Panc1 (cell line): ENCODE data around the gene SNX9. TPM values are rescaled to one million over a fixed set of nuclear protein-coding genes. Genes with fewer than 3 reads are reported as not detected.

Experiments used
- ATAC-seq: fragments of 200-7000 bp; cut with Tn5 transposase; 2 replicates; pipeline ENCODE4 v1.9.1; 2020; ENCODE audit warnings: mild to moderate bottlenecking, moderate library complexity
- BruUV-seq: library from RNA; stranded (reverse); fragments of 400-500 nt; replicated peaks from 2 replicates; lab custom pipeline; 2021; lab: Mats Ljungman, UMichigan
- CTCF ChIA-PET: fragments of 300-600 bp; sonication (Branson Sonifier 250); formaldehyde crosslinking; loops from one replicate; lab custom pipeline; 2022; ENCODE audit warnings: antibody characterized with exemption; lab: Charles Lee
- POLR2A ChIA-PET: fragments of 300-600 bp; sonication (Branson Sonifier 250); formaldehyde crosslinking; loops from one replicate; lab custom pipeline; 2022; ENCODE audit warnings: antibody characterized with exemption; lab: Charles Lee
- DNase-seq: peaks from one replicate; pipeline ENCODE4 v3.0.0-alpha.2; 2010; ENCODE audit warnings: low read depth, low spot score
- H3K27ac ChIP-seq: 2 replicates; pipeline ENCODE4 v1.5.1; 2011; ENCODE audit warnings: mild to moderate bottlenecking, low read length, inconsistent platforms
- H3K27me3 ChIP-seq: fragments of 200-500 bp; sonication (Bioruptor generic); 2 replicates; pipeline ENCODE4 v1.6.0; 2014; ENCODE audit warnings: low read length, inconsistent platforms; ENCODE audit not compliant: control insufficient read depth, insufficient read depth
- H3K36me3 ChIP-seq: fragments of 200-500 bp; sonication (Bioruptor generic); 2 replicates; pipeline ENCODE4 v1.5.1; 2014; ENCODE audit warnings: inconsistent platforms, mild to moderate bottlenecking, low read length, moderate library complexity; ENCODE audit not compliant: control insufficient read depth, insufficient read depth
- H3K4me1 ChIP-seq: 2 replicates; pipeline ENCODE4 v1.5.1; 2011; ENCODE audit warnings: inconsistent platforms, mild to moderate bottlenecking, low read length, moderate library complexity; ENCODE audit not compliant: control insufficient read depth, insufficient read depth
- H3K4me3 ChIP-seq, 2 experiments: 2 replicates each; pipeline ENCODE4 v1.5.1; 2011 to 2012; ENCODE audit warnings: low read depth in 2 of 2, low read length in 2 of 2, mild to moderate bottlenecking in 2 of 2, inconsistent platforms in 1 of 2, moderate library complexity in 1 of 2
- H3K9me3 ChIP-seq: fragments of 200-500 bp; sonication (Bioruptor generic); 2 replicates; pipeline ENCODE4 v1.5.1; 2014; ENCODE audit warnings: low read depth, mild to moderate bottlenecking, inconsistent platforms, low read length, moderate library complexity; ENCODE audit not compliant: control insufficient read depth, insufficient read depth
- POLR2AphosphoS5 ChIP-seq: IDR thresholded peaks from 2 replicates; pipeline ENCODE4 v1.6.1; 2012; ENCODE audit warnings: mild to moderate bottlenecking, low read depth, low read length, moderate library complexity
- SIN3A ChIP-seq: IDR thresholded peaks from 2 replicates; pipeline ENCODE4 v1.6.1; 2012; ENCODE audit warnings: low read depth, mild to moderate bottlenecking, low read length, moderate library complexity, borderline replicate concordance; ENCODE audit not compliant: insufficient read depth
- TCF7L2 ChIP-seq: IDR thresholded peaks from 2 replicates; pipeline ENCODE4 v1.6.1; 2011; ENCODE audit warnings: mild to moderate bottlenecking, low read depth, low read length, inconsistent platforms
- in situ Hi-C: cut with HindIII; loops from 2 replicates; pipeline ENCODE4 v1.10.0; 2016; ENCODE audit warnings: low sequenced_read_pairs, low pct_unique_long_range_greater_than_20kb
- intact Hi-C: fragments of 100-400 bp; cut with micrococcal nuclease; formaldehyde crosslinking; loops from one replicate; pipeline ENCODE4 v1.10.0; 2022; ENCODE audit not compliant: unreplicated experiment
- total RNA-seq: library from RNA; stranded (reverse); gene quantifications from one replicate; pipeline ENCODE4 v1.2.1, GENCODE V29; 2021; ENCODE audit not compliant: unreplicated experiment
- TF ChIP-seq, protein P1 (sequence below): fragments of 450-650 bp; IDR thresholded peaks from 2 replicates; pipeline ENCODE4 v1.5.1; 2017; ENCODE audit warnings: mild to moderate bottlenecking
- TF ChIP-seq, protein P2 (sequence below), 2 experiments: IDR thresholded peaks; 2 replicates each; pipeline ENCODE4 v1.6.1; 2011 to 2012; ENCODE audit warnings: low read depth in 2 of 2, control low read depth in 1 of 2, low read length in 1 of 2, mild to moderate bottlenecking in 1 of 2, moderate library complexity in 1 of 2; ENCODE audit not compliant: insufficient read depth in 1 of 2

SNX9 gene
- total RNA-seq, 1 experiment from 2014 or later = 46.0 TPM

DNA sequence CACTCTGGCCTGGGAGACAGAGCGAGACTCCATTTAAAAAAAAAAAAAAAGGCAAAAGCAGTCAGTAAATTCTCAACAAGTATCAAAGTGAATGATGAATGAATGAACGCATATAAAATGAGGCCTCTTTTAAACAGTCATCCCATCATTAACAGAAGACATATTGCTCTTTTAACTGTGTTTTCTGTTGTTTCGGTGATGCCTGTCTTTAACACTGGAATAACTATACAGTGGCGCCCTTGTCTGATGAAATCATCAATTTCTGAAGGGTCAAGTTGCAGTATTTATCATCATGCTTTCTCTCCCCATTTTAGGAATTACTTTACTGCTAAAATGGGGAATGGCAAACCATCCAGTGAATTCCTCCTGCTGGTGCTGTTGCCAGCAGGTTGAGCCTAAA is 45.7 kb upstream of the SNX9 start:
- in situ Hi-C loops = no loop called here
- no peak for ATAC-seq
- no peaks in the 10 kb centered on the region for H3K27me3 ChIP-seq
- DNase-seq = no peak
- CTCF ChIA-PET = no interaction called here
- H3K36me3 ChIP-seq = no peaks in the 10 kb centered on the region
- POLR2A ChIA-PET = no interaction called here
- no peak overlapping the region for H3K27ac ChIP-seq
- TF ChIP-seq, protein P1, sequence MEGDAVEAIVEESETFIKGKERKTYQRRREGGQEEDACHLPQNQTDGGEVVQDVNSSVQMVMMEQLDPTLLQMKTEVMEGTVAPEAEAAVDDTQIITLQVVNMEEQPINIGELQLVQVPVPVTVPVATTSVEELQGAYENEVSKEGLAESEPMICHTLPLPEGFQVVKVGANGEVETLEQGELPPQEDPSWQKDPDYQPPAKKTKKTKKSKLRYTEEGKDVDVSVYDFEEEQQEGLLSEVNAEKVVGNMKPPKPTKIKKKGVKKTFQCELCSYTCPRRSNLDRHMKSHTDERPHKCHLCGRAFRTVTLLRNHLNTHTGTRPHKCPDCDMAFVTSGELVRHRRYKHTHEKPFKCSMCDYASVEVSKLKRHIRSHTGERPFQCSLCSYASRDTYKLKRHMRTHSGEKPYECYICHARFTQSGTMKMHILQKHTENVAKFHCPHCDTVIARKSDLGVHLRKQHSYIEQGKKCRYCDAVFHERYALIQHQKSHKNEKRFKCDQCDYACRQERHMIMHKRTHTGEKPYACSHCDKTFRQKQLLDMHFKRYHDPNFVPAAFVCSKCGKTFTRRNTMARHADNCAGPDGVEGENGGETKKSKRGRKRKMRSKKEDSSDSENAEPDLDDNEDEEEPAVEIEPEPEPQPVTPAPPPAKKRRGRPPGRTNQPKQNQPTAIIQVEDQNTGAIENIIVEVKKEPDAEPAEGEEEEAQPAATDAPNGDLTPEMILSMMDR = no peak
- TF ChIP-seq, protein P2, sequence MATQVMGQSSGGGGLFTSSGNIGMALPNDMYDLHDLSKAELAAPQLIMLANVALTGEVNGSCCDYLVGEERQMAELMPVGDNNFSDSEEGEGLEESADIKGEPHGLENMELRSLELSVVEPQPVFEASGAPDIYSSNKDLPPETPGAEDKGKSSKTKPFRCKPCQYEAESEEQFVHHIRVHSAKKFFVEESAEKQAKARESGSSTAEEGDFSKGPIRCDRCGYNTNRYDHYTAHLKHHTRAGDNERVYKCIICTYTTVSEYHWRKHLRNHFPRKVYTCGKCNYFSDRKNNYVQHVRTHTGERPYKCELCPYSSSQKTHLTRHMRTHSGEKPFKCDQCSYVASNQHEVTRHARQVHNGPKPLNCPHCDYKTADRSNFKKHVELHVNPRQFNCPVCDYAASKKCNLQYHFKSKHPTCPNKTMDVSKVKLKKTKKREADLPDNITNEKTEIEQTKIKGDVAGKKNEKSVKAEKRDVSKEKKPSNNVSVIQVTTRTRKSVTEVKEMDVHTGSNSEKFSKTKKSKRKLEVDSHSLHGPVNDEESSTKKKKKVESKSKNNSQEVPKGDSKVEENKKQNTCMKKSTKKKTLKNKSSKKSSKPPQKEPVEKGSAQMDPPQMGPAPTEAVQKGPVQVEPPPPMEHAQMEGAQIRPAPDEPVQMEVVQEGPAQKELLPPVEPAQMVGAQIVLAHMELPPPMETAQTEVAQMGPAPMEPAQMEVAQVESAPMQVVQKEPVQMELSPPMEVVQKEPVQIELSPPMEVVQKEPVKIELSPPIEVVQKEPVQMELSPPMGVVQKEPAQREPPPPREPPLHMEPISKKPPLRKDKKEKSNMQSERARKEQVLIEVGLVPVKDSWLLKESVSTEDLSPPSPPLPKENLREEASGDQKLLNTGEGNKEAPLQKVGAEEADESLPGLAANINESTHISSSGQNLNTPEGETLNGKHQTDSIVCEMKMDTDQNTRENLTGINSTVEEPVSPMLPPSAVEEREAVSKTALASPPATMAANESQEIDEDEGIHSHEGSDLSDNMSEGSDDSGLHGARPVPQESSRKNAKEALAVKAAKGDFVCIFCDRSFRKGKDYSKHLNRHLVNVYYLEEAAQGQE (IDR thresholded peaks at IDR 0.05; ENCODE audit: insufficient read depth in 1 of 2, low read depth in 2 of 2, low read length in 1 of 2) = no peak
- TF ChIP-seq POLR2AphosphoS5 = no peak
- TF ChIP-seq SIN3A = no peak
- no peak for TF ChIP-seq TCF7L2
- BruUV-seq = no TSS peak
- H3K4me3 ChIP-seq = no peak overlapping the region
- H3K9me3 ChIP-seq = no peaks in the 10 kb centered on the region
- intact Hi-C loops = no loop called here
- peaks cover 14% of the 10 kb centered on the region; the same call in 1 of the 2 replicates for H3K4me1 ChIP-seq

DNA sequence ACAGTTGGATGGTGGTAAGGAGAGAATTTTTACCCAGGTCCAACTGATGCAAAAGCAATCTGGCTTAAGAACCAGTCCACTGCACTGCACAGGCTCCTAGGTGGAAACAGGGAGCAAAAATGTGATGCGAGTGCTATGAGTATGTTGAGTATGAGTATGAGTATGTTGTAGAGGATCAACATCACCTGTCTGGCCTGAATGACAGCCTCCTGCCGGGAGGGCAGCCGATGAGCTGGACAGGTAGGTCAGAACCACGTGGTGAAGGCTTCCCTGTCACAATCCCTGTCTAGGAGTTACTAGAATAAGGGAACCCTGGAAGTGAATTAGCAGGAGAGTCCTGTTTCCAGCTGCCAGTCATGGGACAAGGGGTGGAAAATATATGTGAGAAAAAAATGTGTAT is 44.3 kb upstream of the SNX9 start:
- Histone ChIP-seq H3K9me3 (no peaks in the 10 kb centered on the region), H3K27me3 (no peaks in the 10 kb centered on the region), H3K4me3 (no peak overlapping the region), H3K36me3 (no peaks in the 10 kb centered on the region), H3K4me1 (peaks cover 7% of the 10 kb centered on the region; the same call in 1 of the 2 replicates), H3K27ac (no peak overlapping the region)
- ChIA-PET CTCF (no interaction called here), POLR2A (no interaction called here)
- intact Hi-C loops (no loop called here), in situ Hi-C loops (no loop called here)
- BruUV-seq = no TSS peak
- TF ChIP-seq, protein P1 = no peak
- TF ChIP-seq, protein P2 (IDR thresholded peaks at IDR 0.05; ENCODE audit: insufficient read depth in 1 of 2, low read depth in 2 of 2, low read length in 1 of 2) = no peak
- TF ChIP-seq POLR2AphosphoS5 (no peak), TCF7L2 (no peak), SIN3A (no peak)
- no peak for ATAC-seq
- no peak for DNase-seq
